B cell (primary cell): ENCODE data around the gene SPECC1.

Source experiments
- EZH2 ChIP-seq: IDR thresholded peaks from 2 replicates; pipeline ENCODE4 v1.6.1; 2012; ENCODE audit warnings: borderline replicate concordance, low read depth, mild to moderate bottlenecking, moderate library complexity, low read length; ENCODE audit not compliant: insufficient read depth, poor library complexity, severe bottlenecking
- TF ChIP-seq, protein P1 (sequence below): fragments of 200-600 bp; IDR thresholded peaks from one replicate; pipeline ENCODE4 v1.8.0; 2022; ENCODE audit warnings: antibody characterized with exemption, mild to moderate bottlenecking

DNA sequence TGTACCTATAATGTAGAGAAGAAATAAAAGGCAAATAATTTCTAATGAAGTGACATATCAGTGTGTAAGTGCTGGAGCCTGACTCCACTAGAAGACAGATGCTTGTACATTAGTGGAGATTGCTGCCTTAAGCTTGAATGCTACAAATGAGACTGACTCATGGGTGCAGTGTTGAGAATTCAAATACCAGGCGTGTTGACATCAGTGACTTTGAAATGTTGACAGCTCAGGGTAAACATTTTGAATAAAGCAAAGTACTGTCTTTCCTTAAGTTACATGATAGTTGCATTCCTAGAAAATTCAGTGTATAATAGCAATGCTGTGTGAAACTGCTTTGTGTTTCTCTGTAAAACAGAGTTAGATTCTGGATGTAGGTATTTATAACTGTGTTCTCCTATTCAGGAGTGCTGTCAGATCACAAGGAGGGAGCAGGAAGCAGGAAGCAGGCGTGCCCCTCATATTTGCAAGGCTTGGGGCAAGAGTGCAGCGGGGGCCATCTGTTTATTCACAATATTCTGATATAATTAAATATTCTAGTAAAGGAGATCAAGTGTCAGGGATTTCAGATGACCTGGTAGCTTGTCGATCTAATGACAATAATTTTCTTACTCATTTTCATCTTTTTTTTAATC, 119.0 kb downstream of the SPECC1 start:
- TF ChIP-seq, protein P1, sequence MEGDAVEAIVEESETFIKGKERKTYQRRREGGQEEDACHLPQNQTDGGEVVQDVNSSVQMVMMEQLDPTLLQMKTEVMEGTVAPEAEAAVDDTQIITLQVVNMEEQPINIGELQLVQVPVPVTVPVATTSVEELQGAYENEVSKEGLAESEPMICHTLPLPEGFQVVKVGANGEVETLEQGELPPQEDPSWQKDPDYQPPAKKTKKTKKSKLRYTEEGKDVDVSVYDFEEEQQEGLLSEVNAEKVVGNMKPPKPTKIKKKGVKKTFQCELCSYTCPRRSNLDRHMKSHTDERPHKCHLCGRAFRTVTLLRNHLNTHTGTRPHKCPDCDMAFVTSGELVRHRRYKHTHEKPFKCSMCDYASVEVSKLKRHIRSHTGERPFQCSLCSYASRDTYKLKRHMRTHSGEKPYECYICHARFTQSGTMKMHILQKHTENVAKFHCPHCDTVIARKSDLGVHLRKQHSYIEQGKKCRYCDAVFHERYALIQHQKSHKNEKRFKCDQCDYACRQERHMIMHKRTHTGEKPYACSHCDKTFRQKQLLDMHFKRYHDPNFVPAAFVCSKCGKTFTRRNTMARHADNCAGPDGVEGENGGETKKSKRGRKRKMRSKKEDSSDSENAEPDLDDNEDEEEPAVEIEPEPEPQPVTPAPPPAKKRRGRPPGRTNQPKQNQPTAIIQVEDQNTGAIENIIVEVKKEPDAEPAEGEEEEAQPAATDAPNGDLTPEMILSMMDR = no peak
- no peak for TF ChIP-seq EZH2
